ENCODE data around the gene KHDRBS2. TPM values are rescaled to one million over a fixed set of nuclear protein-coding genes. Genes with fewer than 3 reads are reported as not detected.

Gene KHDRBS2
- polyA plus RNA-seq, 1 experiment, result not detected

GRCh38 chr6:62119401-62119800 is 166.6 kb downstream of the KHDRBS2 start:
- ChIA-PET CTCF (no interaction called here), POLR2A (no interaction called here)
- Histone ChIP-seq H3K27me3 (ENCODE audit: control insufficient read depth, insufficient read depth, low read length) (no peaks in the 10 kb centered on the region), H3K4me3 (ENCODE audit: low read depth, low read length) (no peak overlapping the region), H3K36me3 (ENCODE audit: control insufficient read depth, insufficient read depth, low read length) (no peaks in the 10 kb centered on the region)
- TF ChIP-seq, protein P1, sequence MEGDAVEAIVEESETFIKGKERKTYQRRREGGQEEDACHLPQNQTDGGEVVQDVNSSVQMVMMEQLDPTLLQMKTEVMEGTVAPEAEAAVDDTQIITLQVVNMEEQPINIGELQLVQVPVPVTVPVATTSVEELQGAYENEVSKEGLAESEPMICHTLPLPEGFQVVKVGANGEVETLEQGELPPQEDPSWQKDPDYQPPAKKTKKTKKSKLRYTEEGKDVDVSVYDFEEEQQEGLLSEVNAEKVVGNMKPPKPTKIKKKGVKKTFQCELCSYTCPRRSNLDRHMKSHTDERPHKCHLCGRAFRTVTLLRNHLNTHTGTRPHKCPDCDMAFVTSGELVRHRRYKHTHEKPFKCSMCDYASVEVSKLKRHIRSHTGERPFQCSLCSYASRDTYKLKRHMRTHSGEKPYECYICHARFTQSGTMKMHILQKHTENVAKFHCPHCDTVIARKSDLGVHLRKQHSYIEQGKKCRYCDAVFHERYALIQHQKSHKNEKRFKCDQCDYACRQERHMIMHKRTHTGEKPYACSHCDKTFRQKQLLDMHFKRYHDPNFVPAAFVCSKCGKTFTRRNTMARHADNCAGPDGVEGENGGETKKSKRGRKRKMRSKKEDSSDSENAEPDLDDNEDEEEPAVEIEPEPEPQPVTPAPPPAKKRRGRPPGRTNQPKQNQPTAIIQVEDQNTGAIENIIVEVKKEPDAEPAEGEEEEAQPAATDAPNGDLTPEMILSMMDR (IDR thresholded peaks at IDR 0.05; ENCODE audit: insufficient read depth, low read depth, low read length), result no peak
- DNase-seq (ENCODE audit: low read depth), result no peak

DNA sequence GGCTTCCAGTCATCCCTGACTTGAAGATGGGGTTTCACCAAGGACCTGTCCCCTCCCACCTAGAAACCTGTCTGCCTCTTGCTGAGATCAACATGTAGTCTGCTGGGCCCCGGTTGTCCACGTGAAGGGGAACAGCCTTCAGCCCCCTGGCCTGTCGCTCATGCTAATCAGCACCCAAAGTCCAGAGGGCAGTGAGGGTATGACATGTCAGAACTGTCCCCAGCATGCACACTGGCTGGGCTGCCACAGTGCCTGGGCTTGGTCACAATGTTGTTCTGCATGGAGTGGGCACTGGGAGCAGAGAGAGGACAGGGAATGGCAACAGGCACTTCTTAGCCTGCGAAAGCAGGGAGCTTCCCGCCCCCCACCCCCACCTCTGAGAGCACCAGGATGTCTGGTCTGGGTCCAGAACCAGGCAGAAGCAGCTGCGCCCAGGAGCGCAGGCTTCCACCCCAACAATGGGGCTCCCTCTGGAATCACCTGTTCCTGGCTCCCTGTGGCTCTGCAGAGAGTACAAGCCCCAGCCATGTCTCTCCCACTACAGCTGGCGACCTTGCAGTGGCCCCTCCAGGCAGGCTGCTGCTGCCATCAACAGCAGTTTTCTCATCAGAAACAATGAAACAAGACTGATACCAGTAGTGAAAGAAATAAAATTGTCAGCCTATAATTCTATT is 182.7 kb downstream of the KHDRBS2 start:
- Histone ChIP-seq H3K4me3 (ENCODE audit: low read depth, low read length) (no peak overlapping the region), H3K36me3 (ENCODE audit: control insufficient read depth, insufficient read depth, low read length) (no peaks in the 10 kb centered on the region), H3K27me3 (ENCODE audit: control insufficient read depth, insufficient read depth, low read length) (no peaks in the 10 kb centered on the region)
- ChIA-PET CTCF (no interaction called here), POLR2A (no interaction called here)
- TF ChIP-seq, protein P1 (IDR thresholded peaks at IDR 0.05; ENCODE audit: insufficient read depth, low read depth, low read length), result no peak
- no peak for DNase-seq (ENCODE audit: low read depth)

GRCh38 chr6:62102387-62102786 is 183.6 kb downstream of the KHDRBS2 start:
- no peak overlapping the region for H3K4me3 ChIP-seq (ENCODE audit: low read depth, low read length)
- POLR2A ChIA-PET, result no interaction called here
- DNase-seq (ENCODE audit: low read depth), result no peak
- TF ChIP-seq, protein P1 (IDR thresholded peaks at IDR 0.05; ENCODE audit: insufficient read depth, low read depth, low read length), result no peak
- H3K27me3 ChIP-seq (ENCODE audit: control insufficient read depth, insufficient read depth, low read length), result no peaks in the 10 kb centered on the region
- H3K36me3 ChIP-seq (ENCODE audit: control insufficient read depth, insufficient read depth, low read length), result no peaks in the 10 kb centered on the region
- CTCF ChIA-PET, result no interaction called here

- POLR2A ChIA-PET, result no interaction called here
- TF ChIP-seq, protein P1 (IDR thresholded peaks at IDR 0.05; ENCODE audit: insufficient read depth, low read depth, low read length), result no peak
- Histone ChIP-seq H3K27me3 (ENCODE audit: control insufficient read depth, insufficient read depth, low read length) (no peaks in the 10 kb centered on the region), H3K36me3 (ENCODE audit: control insufficient read depth, insufficient read depth, low read length) (no peaks in the 10 kb centered on the region), H3K4me3 (ENCODE audit: low read depth, low read length) (no peak overlapping the region)
- no peak for DNase-seq (ENCODE audit: low read depth)
- CTCF ChIA-PET, result no interaction called here
Measured at GRCh38 chr6:62090442-62091229, 195.4 kb downstream of the KHDRBS2 start.

DNA sequence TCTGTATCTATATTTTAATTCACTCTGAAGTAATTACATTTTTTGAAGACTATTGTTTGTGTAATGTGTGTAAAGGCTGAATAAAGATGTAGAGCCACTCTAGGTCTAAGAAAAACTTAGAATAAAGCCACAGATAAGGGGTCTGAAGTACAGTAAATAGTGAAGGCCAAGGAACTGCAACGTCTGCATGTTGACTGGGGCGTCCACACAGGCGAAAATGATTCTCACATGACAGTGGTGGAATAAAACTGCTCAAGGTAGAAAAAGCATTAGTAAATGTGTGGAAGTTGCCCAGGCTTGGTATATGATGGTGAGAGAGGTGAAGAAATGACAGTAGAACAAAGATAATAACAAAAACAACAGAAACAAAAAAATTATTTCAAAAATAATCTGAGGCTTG is 196.2 kb downstream of the KHDRBS2 start:
- H3K36me3 ChIP-seq (ENCODE audit: control insufficient read depth, insufficient read depth, low read length), result no peaks in the 10 kb centered on the region
- TF ChIP-seq, protein P1 (IDR thresholded peaks at IDR 0.05; ENCODE audit: insufficient read depth, low read depth, low read length), result no peak
- no peak for DNase-seq (ENCODE audit: low read depth)
- CTCF ChIA-PET, result no interaction called here
- POLR2A ChIA-PET, result no interaction called here
- no peak overlapping the region for H3K4me3 ChIP-seq (ENCODE audit: low read depth, low read length)
- no peaks in the 10 kb centered on the region for H3K27me3 ChIP-seq (ENCODE audit: control insufficient read depth, insufficient read depth, low read length)
